Choroid plexus epithelial cell (primary cell): ENCODE data around the gene SH2D2A.

ENCODE experiments used
- DNase-seq: peaks from one replicate; pipeline ENCODE4 v3.0.0-alpha.2; 2010; ENCODE audit warnings: low read depth
- H3K4me3 ChIP-seq: 2 replicates; pipeline ENCODE4 v1.5.1; 2011; ENCODE audit warnings: low read depth, mild to moderate bottlenecking, control low read depth, low read length, moderate library complexity
- TF ChIP-seq, protein P1 (sequence below): conservative IDR thresholded peaks from 2 replicates; pipeline ENCODE4 v1.5.1; 2011; ENCODE audit warnings: low read depth, mild to moderate bottlenecking, control low read depth, inconsistent platforms, low read length, moderate library complexity

Gene SH2D2A

DNA sequence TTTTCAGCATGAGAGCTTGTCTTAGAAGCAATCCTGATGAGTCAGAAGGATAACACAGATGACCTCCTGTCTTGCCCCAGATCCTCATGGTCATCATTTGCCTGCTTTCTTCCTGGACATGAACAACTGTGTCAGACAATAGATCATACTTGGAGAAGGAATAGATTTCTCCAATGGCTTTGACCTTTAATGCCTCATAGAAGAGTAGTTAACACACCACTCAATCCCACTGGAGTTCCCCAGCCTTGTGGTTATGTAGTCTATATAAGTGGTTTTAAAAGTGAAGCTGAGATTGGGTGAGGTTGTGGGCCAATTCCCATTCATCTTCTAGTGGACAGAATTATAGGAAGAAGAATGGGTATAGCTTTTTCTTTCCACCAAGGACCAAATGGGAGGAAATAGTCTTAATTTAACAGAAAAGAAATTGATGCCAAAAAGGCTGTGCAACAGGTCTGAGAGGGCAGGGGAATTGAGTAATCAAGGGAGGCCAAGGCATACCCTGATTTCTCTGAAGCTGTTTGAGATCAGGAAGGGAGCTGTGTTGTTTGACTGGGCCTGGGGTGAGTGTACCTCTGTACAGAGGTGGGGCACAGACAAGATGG, 35.0 kb downstream of the SH2D2A start:
- peak; percentile 57 for DNase-seq
- H3K4me3 ChIP-seq, result no peak overlapping the region
- TF ChIP-seq, protein P1, sequence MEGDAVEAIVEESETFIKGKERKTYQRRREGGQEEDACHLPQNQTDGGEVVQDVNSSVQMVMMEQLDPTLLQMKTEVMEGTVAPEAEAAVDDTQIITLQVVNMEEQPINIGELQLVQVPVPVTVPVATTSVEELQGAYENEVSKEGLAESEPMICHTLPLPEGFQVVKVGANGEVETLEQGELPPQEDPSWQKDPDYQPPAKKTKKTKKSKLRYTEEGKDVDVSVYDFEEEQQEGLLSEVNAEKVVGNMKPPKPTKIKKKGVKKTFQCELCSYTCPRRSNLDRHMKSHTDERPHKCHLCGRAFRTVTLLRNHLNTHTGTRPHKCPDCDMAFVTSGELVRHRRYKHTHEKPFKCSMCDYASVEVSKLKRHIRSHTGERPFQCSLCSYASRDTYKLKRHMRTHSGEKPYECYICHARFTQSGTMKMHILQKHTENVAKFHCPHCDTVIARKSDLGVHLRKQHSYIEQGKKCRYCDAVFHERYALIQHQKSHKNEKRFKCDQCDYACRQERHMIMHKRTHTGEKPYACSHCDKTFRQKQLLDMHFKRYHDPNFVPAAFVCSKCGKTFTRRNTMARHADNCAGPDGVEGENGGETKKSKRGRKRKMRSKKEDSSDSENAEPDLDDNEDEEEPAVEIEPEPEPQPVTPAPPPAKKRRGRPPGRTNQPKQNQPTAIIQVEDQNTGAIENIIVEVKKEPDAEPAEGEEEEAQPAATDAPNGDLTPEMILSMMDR, result no peak

DNA sequence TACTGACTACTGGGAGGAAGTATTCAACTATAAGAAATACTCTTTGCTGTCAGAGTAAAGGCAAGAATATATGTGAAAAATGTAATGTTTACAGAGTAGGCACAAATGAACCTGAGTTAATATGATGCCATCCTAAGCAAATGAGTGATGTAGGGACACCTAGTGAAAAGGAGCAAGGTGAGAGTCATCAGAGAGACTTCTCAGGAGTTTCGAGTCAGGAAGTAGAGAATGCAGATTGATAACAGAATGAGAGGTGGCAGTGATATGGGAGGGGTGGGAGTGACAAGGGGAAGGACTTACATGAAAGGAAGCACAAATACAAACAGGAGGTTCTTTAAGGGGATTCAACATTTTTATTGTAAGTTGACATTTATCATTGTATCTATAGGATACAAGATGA, 39.1 kb downstream of the SH2D2A start:
- TF ChIP-seq, protein P1, result no peak
- no peak for DNase-seq
- no peak overlapping the region for H3K4me3 ChIP-seq

DNA sequence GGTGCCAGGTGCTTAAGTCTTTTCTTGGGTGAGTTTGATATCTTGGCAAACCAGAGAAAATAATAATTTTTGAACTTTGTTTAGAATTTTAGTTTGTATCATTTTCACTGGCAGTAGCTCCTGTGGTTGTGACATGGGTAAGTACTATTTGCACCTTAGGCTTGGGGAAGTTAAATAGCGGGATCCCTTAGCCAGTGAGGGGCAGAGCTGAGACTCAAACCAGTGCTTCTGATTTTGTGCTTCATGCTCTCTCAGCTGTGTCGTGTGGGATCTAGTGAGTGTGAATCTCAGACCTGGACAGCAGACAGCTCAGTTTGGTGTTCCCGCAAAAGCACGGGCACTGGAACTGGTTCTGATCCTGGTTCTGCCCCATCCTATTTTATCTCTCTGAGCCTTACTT, 39.7 kb downstream of the SH2D2A start:
- H3K4me3 ChIP-seq, result no peak overlapping the region
- TF ChIP-seq, protein P1, result no peak
- no peak for DNase-seq

DNA sequence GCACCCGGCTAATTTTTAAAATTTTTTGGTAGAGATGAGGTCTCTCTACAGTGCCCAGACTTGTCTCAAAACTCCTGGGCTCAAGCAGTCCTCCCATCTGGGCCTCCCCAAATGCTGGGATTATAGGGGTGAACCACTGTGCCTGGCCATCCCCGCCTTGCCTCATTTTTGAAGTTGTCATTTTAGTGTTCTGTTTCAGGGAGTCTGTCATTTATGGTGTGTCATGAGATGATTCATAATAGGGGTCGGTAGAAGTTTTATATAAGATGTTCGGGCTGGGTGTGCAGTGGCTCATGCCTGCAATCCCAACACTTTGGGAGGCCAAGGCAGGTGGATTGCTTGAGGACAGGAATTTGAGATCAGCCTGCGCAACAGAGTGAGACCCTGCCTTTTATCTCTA, 40.8 kb downstream of the SH2D2A start:
- no peak overlapping the region for H3K4me3 ChIP-seq

DNA sequence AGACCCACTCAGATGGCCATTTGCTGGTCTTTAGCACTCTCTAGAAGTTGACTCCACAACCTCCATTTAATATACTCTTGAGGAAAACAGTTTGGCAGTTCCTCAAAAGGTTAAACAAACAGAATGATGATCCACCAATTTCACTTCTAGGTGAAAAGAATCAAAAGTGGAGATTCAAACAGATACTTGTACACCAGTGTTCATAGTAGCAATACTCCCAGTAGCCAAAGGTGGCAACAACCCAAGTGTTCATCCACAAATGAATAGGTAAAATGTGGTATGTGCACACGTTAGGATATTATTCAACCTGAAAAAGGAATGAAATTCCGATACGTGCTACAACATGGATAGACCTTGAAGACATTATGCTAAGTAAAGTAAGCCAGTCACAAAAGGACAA, 43.0 kb downstream of the SH2D2A start:
- DNase-seq, result no peak
- no peak overlapping the region for H3K4me3 ChIP-seq
- TF ChIP-seq, protein P1, result peak; percentile 21

More for the DNA sequence above, 40.8 kb downstream of the SH2D2A start:
- TF ChIP-seq, protein P1, result no peak
- DNase-seq, result no peak

DNA sequence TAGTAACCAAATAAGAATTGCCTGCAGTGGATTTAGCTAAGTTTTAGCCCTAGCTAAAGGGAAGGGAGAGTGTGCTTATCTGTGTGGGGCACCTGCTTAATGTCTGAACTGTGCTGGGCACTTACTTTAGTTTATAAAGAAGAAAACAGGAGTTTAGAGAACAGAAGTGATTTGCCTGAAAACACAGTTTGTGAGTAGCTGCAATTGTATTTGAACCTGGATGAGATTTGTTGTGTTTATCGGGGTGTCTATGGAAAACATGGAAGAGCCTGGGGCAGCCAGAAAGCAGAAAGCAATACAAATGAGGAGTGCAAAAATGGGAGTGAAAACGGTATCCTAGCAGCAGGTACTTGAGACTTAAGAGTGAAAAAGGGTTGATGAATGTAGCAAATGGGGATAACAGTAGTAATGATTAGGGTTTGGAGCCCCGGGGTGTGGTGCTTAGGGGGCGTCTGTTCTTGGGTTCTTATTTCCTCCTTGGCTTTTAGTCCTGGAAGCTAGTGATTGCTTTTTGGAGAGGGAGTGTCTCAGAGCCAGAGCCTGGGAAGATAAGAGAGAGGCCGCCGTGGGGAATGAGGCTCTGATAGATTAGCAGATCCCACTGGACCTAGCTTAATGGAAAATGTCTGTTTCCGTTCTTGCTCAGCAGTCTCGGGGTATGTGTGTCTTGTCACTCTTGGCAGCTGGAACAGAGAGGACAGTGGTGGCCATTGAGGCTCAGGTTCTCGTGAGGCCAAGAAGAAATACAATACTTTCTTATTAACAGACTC, 43.7 kb downstream of the SH2D2A start:
- TF ChIP-seq, protein P1, result no peak
- no peak overlapping the region for H3K4me3 ChIP-seq
- no peak for DNase-seq

DNA sequence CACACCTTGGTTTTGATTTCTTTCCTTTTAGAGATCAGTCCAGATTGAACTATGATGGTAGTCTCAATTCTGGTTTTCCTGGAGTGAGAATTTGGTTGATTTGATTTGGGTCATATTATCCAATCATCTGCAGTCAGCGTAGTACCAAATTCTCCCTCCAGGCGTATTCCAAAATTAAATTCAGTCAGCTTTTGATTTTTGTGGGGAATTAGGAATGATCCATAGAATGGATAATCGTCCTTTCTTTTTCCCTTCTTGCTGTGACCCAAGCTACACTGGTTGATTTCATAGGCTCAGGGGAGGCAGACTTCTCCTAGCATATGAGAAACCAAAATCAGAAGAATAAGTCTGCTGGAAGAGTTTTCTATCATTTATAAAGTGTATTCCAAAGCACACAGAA, 44.4 kb downstream of the SH2D2A start:
- no peak for DNase-seq
- TF ChIP-seq, protein P1, result no peak
- no peak overlapping the region for H3K4me3 ChIP-seq
